ENCODE results near the gene SEPTIN11. TPM values are rescaled to one million over a fixed set of nuclear protein-coding genes. Genes with fewer than 3 reads are reported as not detected.

The SEPTIN11 gene
- 22.3 and 22.4 TPM in 2 replicates for total RNA-seq

- no peaks in the 10 kb centered on the region for H3K9me3 Mint-ChIP-seq
- peaks cover 15% of the 10 kb centered on the region for H3K4me1 Mint-ChIP-seq
- POLR2A ChIA-PET: interaction anchor here (1.1 to 3.3 kb wide), 4 partner anchors 126 to 912 kb away, joined by 3 to 9 read pairs (median 6); partner anchors contain the start of gene CCNI
- peak; percentile 77 for DNase-seq
- H3K27ac Mint-ChIP-seq: peak within 1 kb of the TSS; percentile 68
- H3K4me3 Mint-ChIP-seq: peak within 1 kb of the TSS; percentile 90
- CTCF ChIA-PET: no interaction called here
- peaks cover 4% of the 10 kb centered on the region for H3K36me3 Mint-ChIP-seq (ENCODE audit: low read depth)
- H3K27me3 Mint-ChIP-seq: no peaks in the 10 kb centered on the region
- peak; percentile 76 for ATAC-seq (ENCODE audit: low read depth)
- intact Hi-C loops (cut with micrococcal nuclease): loop anchor here (1.0 to 10.0 kb wide), 6 partner anchors 95 to 801 kb away; partner anchors contain the start of genes CCNG2, NUP54 and SCARB2
- TF ChIP-seq CTCF (IDR thresholded peaks at IDR 0.05): no peak
Measured at GRCh38 chr4:76949276-76950051, at the start of gene SEPTIN11. SEPTIN11 (plus strand) TSS chr4:76949752; CDS start chr4:76949904, 152 bp downstream.

- ChIA-PET CTCF (no interaction called here), POLR2A (no interaction called here)
- no peak for DNase-seq
- Mint-ChIP-seq H3K4me1 (peaks cover 6% of the 10 kb centered on the region), H3K27me3 (peaks cover 16% of the 10 kb centered on the region), H3K9me3 (no peaks in the 10 kb centered on the region), H3K27ac (no peak overlapping the region), H3K36me3 (ENCODE audit: low read depth) (no peaks in the 10 kb centered on the region), H3K4me3 (no peak overlapping the region)
- intact Hi-C loops (cut with micrococcal nuclease): no loop called here
- no peak for ATAC-seq (ENCODE audit: low read depth)
- TF ChIP-seq CTCF (IDR thresholded peaks at IDR 0.05): no peak
Measured at GRCh38 chr4:76902233-76902890, 47.2 kb upstream of the SEPTIN11 start.

GRCh38 chr4:76904646-76905190 is 44.8 kb upstream of the SEPTIN11 start:
- TF ChIP-seq CTCF (IDR thresholded peaks at IDR 0.05): no peak
- Mint-ChIP-seq H3K4me3 (no peak overlapping the region), H3K27me3 (peaks cover 16% of the 10 kb centered on the region), H3K4me1 (no peaks in the 10 kb centered on the region), H3K9me3 (no peaks in the 10 kb centered on the region), H3K27ac (no peak overlapping the region), H3K36me3 (ENCODE audit: low read depth) (no peaks in the 10 kb centered on the region)
- ATAC-seq (ENCODE audit: low read depth) (no peak), DNase-seq (no peak)
- ChIA-PET CTCF (no interaction called here), POLR2A (no interaction called here)
- intact Hi-C loops (cut with micrococcal nuclease): no loop called here

- H3K27me3 Mint-ChIP-seq: peaks cover 15% of the 10 kb centered on the region
- no peaks in the 10 kb centered on the region for H3K9me3 Mint-ChIP-seq
- H3K4me3 Mint-ChIP-seq: no peak overlapping the region
- no peaks in the 10 kb centered on the region for H3K36me3 Mint-ChIP-seq (ENCODE audit: low read depth)
- intact Hi-C loops (cut with micrococcal nuclease): no loop called here
- ChIA-PET CTCF (no interaction called here), POLR2A (no interaction called here)
- DNase-seq (no peak), ATAC-seq (ENCODE audit: low read depth) (no peak)
- H3K27ac Mint-ChIP-seq: no peak overlapping the region
- TF ChIP-seq CTCF (IDR thresholded peaks at IDR 0.05): no peak
- no peaks in the 10 kb centered on the region for H3K4me1 Mint-ChIP-seq
Measured at GRCh38 chr4:76905521-76905920, 44.0 kb upstream of the SEPTIN11 start.

GRCh38 chr4:76909711-76910110 is 39.8 kb upstream of the SEPTIN11 start:
- no peaks in the 10 kb centered on the region for H3K36me3 Mint-ChIP-seq (ENCODE audit: low read depth)
- TF ChIP-seq CTCF (IDR thresholded peaks at IDR 0.05): no peak
- no peak overlapping the region for H3K4me3 Mint-ChIP-seq
- no peaks in the 10 kb centered on the region for H3K9me3 Mint-ChIP-seq
- ATAC-seq (ENCODE audit: low read depth): no peak
- intact Hi-C loops (cut with micrococcal nuclease): no loop called here
- peaks cover 26% of the 10 kb centered on the region for H3K27me3 Mint-ChIP-seq
- ChIA-PET CTCF (no interaction called here), POLR2A (no interaction called here)
- no peak overlapping the region for H3K27ac Mint-ChIP-seq
- no peaks in the 10 kb centered on the region for H3K4me1 Mint-ChIP-seq
- no peak for DNase-seq

Data from activated B cell treated with CpG ODN at 0.5 μM for 24 hours (primary cell).